Measurements from ENCODE around the gene UNC13A.

GRCh38 chr19:17618936-17619335 is 69.2 kb downstream of the UNC13A start:
- TF ChIP-seq CTCF (conservative IDR thresholded peaks at IDR 0.05; ENCODE audit: low read depth, low read length) (no peak), EZH2 (IDR thresholded peaks at IDR 0.05; ENCODE audit: borderline replicate concordance, low read depth, low read length, poor library complexity, severe bottlenecking) (no peak)
